Activated CD4-positive, CD25-positive, alpha-beta regulatory T cell (primary cell): Measurements from ENCODE around the gene GALNT2.

Source experiments
- DNase-seq, 4 experiments: peaks; one replicate each; lab custom pipeline; 2025; lab: John Stamatoyannopoulos, UW

GALNT2 gene

DNA sequence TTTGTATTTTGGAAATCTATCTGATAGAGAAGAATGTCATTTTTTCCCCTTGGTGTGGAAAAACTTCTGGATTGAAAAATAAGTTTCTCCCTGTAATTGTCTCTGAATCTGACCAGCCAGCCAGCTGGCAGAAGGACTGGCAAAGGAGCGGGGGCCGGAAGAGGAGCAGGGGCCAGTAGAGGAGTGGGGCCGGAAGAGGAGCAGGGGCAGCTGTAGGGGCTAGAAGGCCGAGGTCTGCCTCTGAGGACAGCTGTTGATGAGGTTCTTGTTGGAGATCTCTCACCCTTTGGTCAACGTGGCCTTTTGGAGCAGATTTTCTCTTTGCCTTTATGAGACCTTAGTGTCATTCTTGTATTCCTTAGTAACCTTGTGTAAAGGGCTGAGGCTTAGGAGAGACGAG, 121.8 kb downstream of the GALNT2 start:
- no peak for DNase-seq

- no peak for DNase-seq
These were observed 122.3 kb downstream of the GALNT2 start for GRCh38 chr1:230189341-230189740.

GRCh38 chr1:230189824-230190223, 122.8 kb downstream of the GALNT2 start:
- no peak for DNase-seq

- DNase-seq, result no peak
These were observed 124.2 kb downstream of the GALNT2 start for GRCh38 chr1:230191079-230191804.

GRCh38 chr1:230191855-230192254, 124.8 kb downstream of the GALNT2 start:
- DNase-seq, result no peak

GRCh38 chr1:230194525-230194924, 127.5 kb downstream of the GALNT2 start:
- no peak for DNase-seq

DNA sequence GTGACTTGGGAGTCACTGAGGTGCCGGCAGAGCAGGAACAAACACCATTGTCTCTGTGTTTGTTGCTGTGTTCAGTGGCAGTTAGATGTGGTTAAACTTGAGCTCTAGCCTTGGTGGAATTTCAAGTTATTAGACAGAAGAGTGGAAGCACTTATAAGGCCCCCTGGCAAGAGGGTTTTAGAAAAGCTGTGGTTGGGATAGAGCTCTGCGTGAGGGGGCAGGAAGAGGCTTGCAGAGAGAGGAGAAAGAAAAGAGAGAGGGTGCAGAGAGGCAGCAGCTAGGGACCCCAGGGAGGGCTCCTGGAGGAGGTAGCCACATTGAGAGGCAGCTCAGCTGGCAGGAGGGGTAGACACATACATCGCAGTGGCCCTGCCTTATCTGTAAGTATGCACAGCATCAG, 128.2 kb downstream of the GALNT2 start:
- DNase-seq, result no peak

DNA sequence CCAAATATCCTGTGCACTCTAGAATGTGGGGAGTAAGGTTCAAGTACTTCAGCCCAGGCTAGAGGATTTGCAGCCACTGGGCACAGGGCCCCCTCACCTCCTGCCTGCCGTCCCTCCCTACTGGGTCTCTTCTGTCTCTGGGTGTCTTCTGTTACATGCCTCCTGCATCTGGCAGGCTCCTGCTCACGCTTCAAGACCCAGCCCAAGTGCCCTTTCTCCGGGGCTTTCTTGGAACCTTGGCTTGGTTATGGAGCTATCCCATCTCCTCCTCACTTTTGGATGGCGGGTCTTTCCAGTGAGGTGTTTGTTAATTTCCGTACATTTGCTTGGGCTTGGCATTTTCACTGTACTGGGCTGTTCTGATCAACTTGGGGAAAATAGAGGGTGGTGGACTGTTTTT, 129.0 kb downstream of the GALNT2 start:
- DNase-seq, result no peak

- no peak for DNase-seq
These were observed 130.9 kb downstream of the GALNT2 start for GRCh38 chr1:230197644-230198567.

DNA sequence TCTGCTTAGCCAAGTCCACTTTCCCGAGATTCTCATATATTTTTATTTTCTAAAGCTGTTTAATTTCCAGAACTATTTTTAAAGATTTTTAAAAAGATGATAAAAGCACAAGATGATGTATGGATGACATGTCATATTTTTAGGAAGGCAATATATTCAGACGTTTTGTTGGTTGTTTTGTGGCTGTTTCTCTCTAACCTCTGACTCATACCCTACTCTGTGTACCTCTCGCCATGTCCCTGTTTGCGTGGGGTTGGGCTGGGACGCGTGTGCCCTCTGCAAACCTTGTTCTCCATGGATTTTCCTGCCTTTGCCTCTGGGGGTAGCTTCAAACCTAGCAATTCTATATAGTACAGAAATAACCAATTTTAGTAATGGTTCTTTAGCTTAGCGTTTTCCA, 132.0 kb downstream of the GALNT2 start:
- DNase-seq, result no peak

GRCh38 chr1:230199554-230199953, 132.5 kb downstream of the GALNT2 start:
- no peak for DNase-seq

DNA sequence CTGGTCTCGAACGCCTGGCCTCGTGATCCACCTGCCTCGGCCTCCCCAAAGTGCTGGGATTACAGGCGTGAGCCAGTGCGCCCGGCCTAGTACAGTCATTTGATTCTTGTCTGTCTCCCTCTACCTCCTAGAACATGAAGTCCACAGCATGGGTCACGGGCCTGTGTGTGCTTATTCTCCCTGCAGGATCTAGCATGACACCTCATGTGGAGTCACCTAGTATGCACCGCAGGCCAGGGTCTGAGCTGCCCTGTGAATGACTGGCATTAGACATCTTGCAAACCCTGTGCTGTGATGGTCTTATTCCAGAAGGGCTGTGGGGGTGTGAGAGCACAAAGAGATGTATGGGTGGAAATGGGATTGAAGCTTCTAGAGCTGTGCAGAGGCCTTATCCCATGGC, 133.2 kb downstream of the GALNT2 start:
- DNase-seq, result no peak

DNA sequence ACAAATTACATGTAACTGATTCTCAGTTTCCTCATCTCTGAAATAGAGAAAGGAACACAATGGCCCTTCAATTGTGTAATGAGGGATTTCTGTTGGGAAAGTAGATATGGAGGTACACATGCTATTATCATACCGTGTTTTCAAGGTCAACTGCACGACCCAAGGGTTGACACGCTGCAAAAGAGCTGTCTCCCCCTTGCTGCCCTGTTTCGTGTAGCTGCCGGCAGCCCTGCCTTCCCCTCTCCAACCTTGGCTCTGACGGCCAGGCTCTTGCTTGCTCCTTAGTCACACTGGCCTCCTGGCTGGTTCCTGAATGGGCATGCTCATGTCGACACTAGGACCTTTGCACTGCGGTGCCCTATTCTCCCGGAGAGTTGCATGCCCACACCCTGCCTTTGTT, 134.4 kb downstream of the GALNT2 start:
- no peak for DNase-seq

DNA sequence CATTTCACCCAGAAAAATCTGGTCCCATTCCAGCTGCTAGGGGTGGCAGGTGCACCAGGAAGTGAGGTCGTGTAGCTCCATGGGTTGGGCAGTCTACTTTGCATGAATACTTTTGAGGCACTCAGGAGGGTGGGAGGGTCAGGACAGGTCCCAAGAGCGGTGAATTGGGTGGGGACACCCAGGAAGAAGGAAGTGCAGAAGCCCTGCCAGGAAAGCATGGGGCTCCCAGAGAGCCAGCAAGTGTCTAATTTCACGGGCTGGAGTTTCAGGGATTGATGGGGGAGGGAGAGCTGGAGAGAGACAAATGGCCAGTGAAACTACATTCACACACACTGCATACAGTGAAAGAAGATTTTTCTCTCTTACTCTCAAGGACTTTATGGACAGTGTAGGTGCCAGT, 137.8 kb downstream of the GALNT2 start:
- DNase-seq, result no peak

DNA sequence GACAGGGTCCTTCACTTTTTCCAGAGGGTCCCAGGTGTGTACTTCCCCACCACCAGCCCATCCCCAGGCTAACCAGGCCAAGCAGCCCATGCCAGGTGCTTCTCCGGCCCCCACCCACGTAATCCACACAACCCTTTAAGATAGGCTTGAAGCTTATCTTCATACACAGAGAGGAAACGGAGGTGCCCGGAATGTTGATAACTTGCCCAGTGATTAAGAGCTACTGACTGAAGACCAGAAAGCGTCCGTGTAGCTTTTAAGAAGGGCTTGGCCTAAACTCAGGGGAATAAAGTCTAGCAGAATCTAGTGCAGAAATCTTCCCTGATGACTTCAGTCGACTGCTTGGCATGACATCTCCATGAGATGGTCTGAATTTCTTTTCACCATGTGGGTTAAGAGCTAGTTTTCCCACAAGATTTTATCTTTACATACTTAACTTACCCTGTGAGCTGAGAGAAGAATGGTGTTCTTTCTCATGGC, 138.7 kb downstream of the GALNT2 start:
- no peak for DNase-seq

- no peak for DNase-seq
These were observed 139.2 kb downstream of the GALNT2 start for GRCh38 chr1:230206207-230206606.

GRCh38 chr1:230206976-230207375, 139.9 kb downstream of the GALNT2 start:
- no peak for DNase-seq

GRCh38 chr1:230207598-230207997, 140.6 kb downstream of the GALNT2 start:
- DNase-seq, result no peak

GRCh38 chr1:230208619-230209261, 141.7 kb downstream of the GALNT2 start:
- no peak for DNase-seq

- DNase-seq, result no peak
These were observed 143.4 kb downstream of the GALNT2 start for GRCh38 chr1:230210326-230210980.

- DNase-seq, result no peak
These were observed 143.9 kb downstream of the GALNT2 start for GRCh38 chr1:230210981-230211336.
